ENCODE results near the gene FGB. TPM values are rescaled to one million over a fixed set of nuclear protein-coding genes. Genes with fewer than 3 reads are reported as not detected.

The FGB gene
- total and polyA plus RNA-seq, 2 of the 13 experiments (the other 11 are each of a cell fraction or from before 2014, with no cell fraction given) = 226 to 784 TPM

DNA sequence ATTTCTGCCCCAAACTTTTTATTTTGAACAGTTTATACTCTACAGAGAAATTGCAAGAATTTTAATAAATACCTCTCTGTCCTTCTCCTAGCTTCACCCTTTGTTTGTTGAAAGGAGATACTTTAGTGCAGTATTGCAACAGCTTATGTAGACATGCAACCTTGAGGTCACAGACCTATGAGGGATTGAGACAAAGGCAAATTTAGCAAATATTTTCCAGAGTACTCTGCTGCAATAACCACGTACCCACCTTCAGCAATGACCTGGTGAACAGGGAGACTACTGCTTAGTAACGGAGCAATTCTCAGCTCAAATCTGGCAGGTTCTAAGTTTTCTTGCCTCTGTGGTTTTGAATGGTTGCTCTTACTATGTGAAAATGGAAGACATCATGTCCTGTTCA lies 14.5 kb downstream of the FGB start:
- peak overlapping the region; percentile 70 for H3K4me2 ChIP-seq (ENCODE audit: low read depth, low read length)
- peak; percentile 96 for ATAC-seq
- TF ChIP-seq MAFK (conservative IDR thresholded peaks at IDR 0.05 in 1 of 2, IDR thresholded peaks at IDR 0.05 in 1 of 2; ENCODE audit: low read length in 2 of 2) (no peak), TSC22D2 (CRISPR knock-in tag; IDR thresholded peaks at IDR 0.05; ENCODE audit: borderline replicate concordance) (no peak), ZNF615 (CRISPR knock-in tag; IDR thresholded peaks at IDR 0.05; ENCODE audit: borderline replicate concordance) (no peak), POLR2AphosphoS2 (IDR thresholded peaks at IDR 0.05; ENCODE audit: low read depth, low read length) (no peak), ZSCAN21 (CRISPR knock-in tag; IDR thresholded peaks at IDR 0.05; ENCODE audit: borderline replicate concordance) (no peak), GATAD2A (CRISPR knock-in tag; IDR thresholded peaks at IDR 0.05) (peak; percentile 98), MTA1 (CRISPR knock-in tag; IDR thresholded peaks at IDR 0.05; ENCODE audit: borderline replicate concordance) (no peak), FOXC1 (CRISPR knock-in tag; IDR thresholded peaks at IDR 0.05; ENCODE audit: borderline replicate concordance) (no peak), ZNF614 (CRISPR knock-in tag; IDR thresholded peaks at IDR 0.05; ENCODE audit: borderline replicate concordance) (peak; percentile 81; the same call in 1 of the 2 replicates), MAZ (IDR thresholded peaks at IDR 0.05; ENCODE audit: borderline replicate concordance, low read depth, low read length) (no peak), MAZ (CRISPR knock-in tag; IDR thresholded peaks at IDR 0.05; ENCODE audit: low read depth) (peak; percentile 35; the same call in 1 of the 2 replicates), POLR2AphosphoS5 (IDR thresholded peaks at IDR 0.05; ENCODE audit: low read depth, low read length) (no peak), NFE2 (CRISPR knock-in tag; IDR thresholded peaks at IDR 0.05) (no peak), YY1 (IDR thresholded peaks at IDR 0.05; ENCODE audit: insufficient read depth, insufficient replicate concordance, low read depth, low read length) (no peak), ZNF451 (CRISPR knock-in tag; IDR thresholded peaks at IDR 0.05) (no peak), ARNT2 (CRISPR knock-in tag; IDR thresholded peaks at IDR 0.05; ENCODE audit: low read depth) (no peak), ELF3 (CRISPR knock-in tag; IDR thresholded peaks at IDR 0.05) (peak; percentile 48; the same call in 1 of the 2 replicates), POGK (CRISPR knock-in tag; conservative IDR thresholded peaks at IDR 0.05) (no peak), SMARCC2 (IDR thresholded peaks at IDR 0.05) (no peak), ZNF136 (CRISPR knock-in tag; IDR thresholded peaks at IDR 0.05; ENCODE audit: low read depth) (0 out of 2 replicates have a peak, but pooled peaks have one; percentile 55), CREBL2 (CRISPR knock-in tag; IDR thresholded peaks at IDR 0.05; ENCODE audit: borderline replicate concordance) (no peak), FLYWCH1 (CRISPR knock-in tag; IDR thresholded peaks at IDR 0.05) (no peak), EZH2 (conservative IDR thresholded peaks at IDR 0.05; ENCODE audit: low read depth, low read length) (no peak), ZNF558 (CRISPR knock-in tag; IDR thresholded peaks at IDR 0.05; ENCODE audit: borderline replicate concordance) (no peak), MXI1 (IDR thresholded peaks at IDR 0.05; ENCODE audit: borderline replicate concordance, low read depth, low read length) (no peak; the same call in 2 of the 3 replicates)

More for the DNA sequence above, 14.5 kb downstream of the FGB start:
- Histone ChIP-seq H3K79me2 (ENCODE audit: insufficient read depth, low read length) (no peaks in the 10 kb centered on the region), H3K36me3 (replicated peaks in 1 of 2; ENCODE audit: control insufficient read depth in 1 of 2, insufficient read depth in 2 of 2, low read length in 2 of 2) (no peaks in the 10 kb centered on the region), H3K4me3 (replicated peaks in 1 of 3; ENCODE audit: insufficient read depth in 1 of 3, low read depth in 2 of 3, low read length in 3 of 3) (peak overlapping the region in 2 of 3 experiments; percentile 8 to 37; a peak in 1 of 6 replicates), H2AFZ (ENCODE audit: low read length) (no peak overlapping the region), H3K27me3 (ENCODE audit: control insufficient read depth in 1 of 2, insufficient read depth in 2 of 2, low read length in 2 of 2) (no peaks in the 10 kb centered on the region), H3K27ac (ENCODE audit: extremely low read length, insufficient read depth, low read length) (peak overlapping the region; percentile 71), H3K4me1 (ENCODE audit: insufficient read depth, low read length) (peaks cover 38% of the 10 kb centered on the region), H3K9ac (ENCODE audit: insufficient read depth, low read depth, low read length) (peak overlapping the region; percentile 37), H3K9me3 (ENCODE audit: low read length) (no peaks in the 10 kb centered on the region), H4K20me1 (ENCODE audit: insufficient read depth, low read length) (no peaks in the 10 kb centered on the region)
- peak; percentile 92 for FAIRE-seq
- DNase-seq (ENCODE audit: low spot score) = peak; percentile 94
- intact Hi-C loops (cut with micrococcal nuclease; ENCODE audit: unreplicated experiment) (loop anchor here (1.0 to 2.0 kb wide), 3 partner anchors 13 to 40 kb away; partner anchors contain the start of gene FGA), in situ Hi-C loops (cut with HindIII; ENCODE audit: extremely low pct_ligation_motif_present, low pct_unique_long_range_greater_than_20kb) (no loop called here)
- BruUV-seq (replicated peaks) = no TSS peak
- 0% methylated on average over 2 of the region's 2 CpGs for WGBS (ENCODE audit: low lambda C conversion rate)
- POLR2A ChIA-PET = interaction anchor here (0.8 to 3.3 kb wide), 14 partner anchors 9 to 41 kb away, joined by 3 to 32 read pairs (median 11); partner anchors contain the start of genes FGA, FGB, FGG and PLRG1
- CTCF ChIA-PET (ENCODE audit: low intra/inter-chr PET ratio, low total read pairs) = interaction anchor here (1.3 kb wide), 1 partner anchor 17 kb away, joined by 4 read pairs; no protein-coding TSS in a partner anchor
